GM19395 (cell line): ENCODE data around the gene TAF1L.
"Not testable (repeated sequence)": the region's sequence is repeated elsewhere in the genome, so short reads cannot be mapped to it uniquely, and the experiment has no call there.

Experiments used
- ATAC-seq: cut with Tn5 transposase; IDR thresholded peaks from one replicate; pipeline ENCODE4 v1.9.1; 2021; ENCODE audit warnings: mild to moderate bottlenecking, moderate library complexity; ENCODE audit not compliant: unreplicated experiment

The TAF1L gene

GRCh38 chr9:32635362-32635761 is at the start of gene TAF1L:
TAF1L (minus strand) TSS chr9:32635669; CDS start chr9:32635579, 90 bp downstream.
- ATAC-seq: no peak

- no peak for ATAC-seq
Observed at GRCh38 chr9:32681751-32682150, 46.3 kb upstream of the TAF1L start.

- ATAC-seq: no peak
Observed at GRCh38 chr9:32677931-32678330, 42.5 kb upstream of the TAF1L start.

GRCh38 chr9:32672469-32672868 is 37.0 kb upstream of the TAF1L start:
- ATAC-seq: no peak

GRCh38 chr9:32671333-32671732 is 35.9 kb upstream of the TAF1L start:
- ATAC-seq: no peak

GRCh38 chr9:32665101-32665500 is 29.6 kb upstream of the TAF1L start:
- no peak for ATAC-seq

- no peak for ATAC-seq
Observed at GRCh38 chr9:32663741-32664140, 28.3 kb upstream of the TAF1L start.

- ATAC-seq: no peak
Observed at GRCh38 chr9:32647671-32648070, 12.2 kb upstream of the TAF1L start.

- ATAC-seq: no peak
Observed at GRCh38 chr9:32644698-32645097, 9.2 kb upstream of the TAF1L start.

GRCh38 chr9:32633151-32633550 is 2.3 kb downstream of the TAF1L start:
- not testable (repeated sequence) for ATAC-seq

GRCh38 chr9:32631991-32632390 is 3.5 kb downstream of the TAF1L start:
- no peak for ATAC-seq

- ATAC-seq: no peak
Observed at GRCh38 chr9:32627394-32627954, 8.0 kb downstream of the TAF1L start.

GRCh38 chr9:32625320-32625719 is 10.1 kb downstream of the TAF1L start:
- no peak for ATAC-seq

GRCh38 chr9:32622948-32623347 is 12.5 kb downstream of the TAF1L start:
- no peak for ATAC-seq

- ATAC-seq: no peak
Observed at GRCh38 chr9:32618261-32618660, 17.2 kb downstream of the TAF1L start.

GRCh38 chr9:32606811-32607210 is 28.7 kb downstream of the TAF1L start:
- ATAC-seq: no peak

GRCh38 chr9:32603914-32604852 is 31.3 kb downstream of the TAF1L start:
- peak; percentile 90 for ATAC-seq

GRCh38 chr9:32599021-32599420 is 36.4 kb downstream of the TAF1L start:
- ATAC-seq: not testable (repeated sequence)

- ATAC-seq: no peak
Observed at GRCh38 chr9:32596936-32597335, 38.5 kb downstream of the TAF1L start.

GRCh38 chr9:32596096-32596865 is 39.2 kb downstream of the TAF1L start:
- ATAC-seq: no peak

- ATAC-seq: no peak
Observed at GRCh38 chr9:32590898-32591297, 44.6 kb downstream of the TAF1L start.

GRCh38 chr9:32590476-32590875 is 45.0 kb downstream of the TAF1L start:
- ATAC-seq: no peak
